ENCODE measurements around the gene VGLL4.

GRCh38 chr3:11601446-11602238, 42.1 kb downstream of the VGLL4 start:
- TF ChIP-seq CEBPB (IDR thresholded peaks at IDR 0.05; ENCODE audit: low read depth) (no peak), EZH2 (IDR thresholded peaks at IDR 0.05) (no peak)
